HTERT RPE-1 (cell line): ENCODE data around the gene GLG1.
"Not testable (repeated sequence)": the region's sequence is repeated elsewhere in the genome, so short reads cannot be mapped to it uniquely, and the experiment has no call there.

ENCODE experiments used
- in situ Hi-C: fragments of 300-500 bp; cut with MboI; formaldehyde crosslinking; loops from 4 replicates; pipeline ENCODE4 v1.14.3; 2020; ENCODE audit warnings: low sequenced_read_pairs

Gene GLG1

GRCh38 chr16:74412775-74413390 lies 194.0 kb downstream of the GLG1 start:
- in situ Hi-C loops, result not testable (repeated sequence)

DNA sequence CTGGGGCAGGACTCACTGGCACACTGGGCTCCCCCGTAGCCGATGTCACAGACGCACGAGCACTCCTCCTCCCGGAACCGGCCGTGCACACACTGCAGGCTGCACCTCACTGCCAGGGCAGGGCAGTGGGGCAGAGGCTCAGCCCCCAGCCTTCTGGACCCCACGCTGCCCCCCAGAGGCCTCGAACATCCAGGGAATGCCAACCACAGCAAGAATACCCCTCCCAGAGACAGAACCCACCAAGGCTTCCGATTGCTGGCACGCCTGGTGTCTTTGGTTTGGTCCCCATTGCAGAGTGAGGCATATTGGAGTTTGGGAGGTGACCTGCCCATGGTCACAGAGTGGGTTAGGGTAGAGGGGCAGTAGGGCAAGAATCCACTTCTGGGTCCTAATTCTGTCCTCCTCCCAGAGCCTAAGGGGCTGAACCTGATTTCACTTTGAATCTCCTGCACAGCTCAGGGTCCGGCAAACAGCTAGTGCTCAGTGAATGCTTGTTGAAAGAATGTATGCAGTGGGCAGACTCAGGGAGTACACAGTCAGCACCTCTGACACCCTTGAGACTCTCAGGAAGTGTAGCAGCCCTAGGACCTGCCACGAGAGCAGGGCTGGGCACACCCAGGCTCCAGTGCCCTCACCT lies 194.7 kb downstream of the GLG1 start:
- in situ Hi-C loops, result not testable (repeated sequence)

DNA sequence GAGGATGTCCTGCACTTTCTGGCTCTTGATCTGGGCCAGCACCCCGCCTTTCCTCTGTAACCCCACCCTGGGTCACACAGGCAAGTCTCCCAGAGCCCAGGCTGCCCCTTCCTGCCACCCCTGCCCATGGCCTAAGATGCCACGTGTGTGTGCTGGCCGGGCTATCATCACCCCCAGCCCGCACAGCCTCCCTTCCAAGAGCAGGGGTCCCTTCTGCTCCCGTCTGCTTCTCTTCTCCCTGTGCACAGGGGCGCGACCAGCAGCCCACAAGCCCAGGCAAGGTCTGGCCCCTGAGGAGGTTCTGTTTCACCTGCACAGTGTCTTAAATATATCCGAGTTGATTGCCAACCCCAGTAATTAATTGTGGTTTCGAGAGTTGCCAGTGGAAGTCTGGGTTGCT lies 195.9 kb downstream of the GLG1 start:
- in situ Hi-C loops, result not testable (repeated sequence)

DNA sequence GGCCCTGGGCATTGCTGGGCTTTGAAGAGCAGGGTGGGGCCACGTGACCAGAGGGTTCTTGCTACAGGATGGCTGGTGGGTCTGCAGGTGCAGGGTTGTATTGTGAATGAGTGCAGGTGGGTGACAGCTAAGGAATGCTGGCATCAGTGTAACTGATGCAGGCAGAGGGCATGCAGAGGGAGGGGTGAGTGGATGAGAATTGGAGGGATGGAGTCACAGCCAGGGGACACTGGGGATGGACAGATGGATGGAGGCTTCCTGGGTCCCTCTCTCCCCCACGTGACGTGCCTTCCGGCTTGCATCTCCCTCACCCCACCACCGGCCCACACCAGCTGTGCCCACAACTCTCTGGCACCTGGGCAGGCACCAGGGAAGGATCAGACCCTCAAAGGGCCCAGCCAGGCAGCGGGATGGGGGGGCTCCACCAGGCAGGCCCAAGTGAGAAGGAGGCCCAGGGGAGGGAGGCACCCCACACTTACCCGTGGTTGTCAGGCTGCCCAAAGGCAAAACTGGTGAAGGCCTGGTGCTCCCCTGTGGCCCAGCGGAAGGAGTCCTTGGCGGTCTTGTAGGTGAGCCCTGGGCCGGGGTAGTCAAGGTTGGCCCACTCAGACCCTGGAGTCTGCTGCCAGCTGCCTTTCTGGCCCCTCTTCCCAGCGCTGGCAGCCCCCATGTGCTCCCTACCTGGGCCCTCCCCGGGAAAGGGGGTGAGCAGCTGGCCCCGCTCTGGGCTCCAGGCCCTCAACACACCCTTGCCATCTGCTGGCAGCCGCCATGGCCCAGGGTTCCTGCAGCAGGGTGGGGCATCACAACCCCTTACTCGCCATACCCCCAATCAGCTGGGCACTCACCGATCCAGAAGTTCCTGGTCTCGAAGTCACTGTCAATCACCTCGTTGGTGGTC lies 196.6 kb downstream of the GLG1 start:
- in situ Hi-C loops, result not testable (repeated sequence)

- in situ Hi-C loops, result not testable (repeated sequence)
These were observed 197.5 kb downstream of the GLG1 start for GRCh38 chr16:74409185-74409981.

- in situ Hi-C loops, result not testable (repeated sequence)
These were observed 199.6 kb downstream of the GLG1 start for GRCh38 chr16:74407362-74407705.

GRCh38 chr16:74406600-74407361 lies 200.1 kb downstream of the GLG1 start:
- in situ Hi-C loops, result not testable (repeated sequence)

DNA sequence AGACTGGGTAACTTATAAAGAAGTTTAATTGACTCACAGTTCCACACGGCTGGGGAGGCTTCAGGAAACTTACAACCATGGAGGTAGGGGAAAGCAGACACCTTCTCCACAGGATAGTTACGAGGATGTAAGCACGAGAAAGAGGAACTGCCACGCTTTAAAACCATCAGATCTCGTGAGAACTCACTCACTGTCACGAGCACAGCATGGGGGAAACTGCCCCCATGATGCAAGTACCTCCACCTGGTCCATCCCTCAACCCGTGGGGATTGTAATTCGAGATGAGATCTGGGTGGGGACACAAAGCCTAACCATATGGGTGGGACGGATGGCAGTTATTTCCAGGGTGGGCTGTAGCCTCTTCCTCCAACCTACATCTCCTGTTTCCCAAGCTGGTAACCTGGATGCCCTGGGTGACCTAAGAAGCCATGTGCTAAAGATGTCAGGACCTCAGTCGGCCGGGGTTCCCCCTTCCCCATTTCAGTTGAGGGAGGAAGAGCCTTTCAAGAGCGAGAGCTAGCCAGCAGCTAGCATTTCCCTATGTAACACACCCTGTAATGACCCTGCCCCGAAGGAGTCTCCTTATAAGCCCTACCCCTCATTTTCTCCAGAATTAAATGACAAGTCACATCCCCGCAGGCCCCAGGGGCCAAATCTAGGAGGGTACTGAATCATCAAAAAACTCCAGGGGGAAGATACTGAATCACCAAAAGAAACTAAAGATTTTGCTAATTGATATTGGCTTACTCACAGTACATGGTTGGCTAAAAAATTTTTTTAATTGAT lies 202.6 kb downstream of the GLG1 start:
- in situ Hi-C loops, result not testable (repeated sequence)

DNA sequence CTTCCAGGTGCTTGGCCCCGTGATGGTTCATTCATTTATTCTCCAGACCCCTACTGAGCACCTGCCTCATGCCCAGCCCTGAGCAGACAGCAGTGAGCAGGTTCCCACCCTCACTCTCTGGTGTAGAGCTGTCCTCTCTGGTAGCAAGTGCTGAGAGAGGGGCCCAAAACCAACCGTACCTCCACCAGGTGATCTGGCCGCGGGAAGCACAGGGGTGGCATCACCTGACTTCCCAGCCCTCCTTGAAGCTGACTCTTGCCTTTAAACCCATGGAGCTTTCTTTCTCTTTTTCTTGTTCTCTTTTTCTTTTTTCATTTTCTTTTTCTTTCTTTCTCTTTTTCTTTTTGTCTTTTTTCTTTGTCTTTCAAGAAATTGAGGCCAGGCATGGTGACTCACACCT lies 206.7 kb downstream of the GLG1 start:
- in situ Hi-C loops, result not testable (repeated sequence)

DNA sequence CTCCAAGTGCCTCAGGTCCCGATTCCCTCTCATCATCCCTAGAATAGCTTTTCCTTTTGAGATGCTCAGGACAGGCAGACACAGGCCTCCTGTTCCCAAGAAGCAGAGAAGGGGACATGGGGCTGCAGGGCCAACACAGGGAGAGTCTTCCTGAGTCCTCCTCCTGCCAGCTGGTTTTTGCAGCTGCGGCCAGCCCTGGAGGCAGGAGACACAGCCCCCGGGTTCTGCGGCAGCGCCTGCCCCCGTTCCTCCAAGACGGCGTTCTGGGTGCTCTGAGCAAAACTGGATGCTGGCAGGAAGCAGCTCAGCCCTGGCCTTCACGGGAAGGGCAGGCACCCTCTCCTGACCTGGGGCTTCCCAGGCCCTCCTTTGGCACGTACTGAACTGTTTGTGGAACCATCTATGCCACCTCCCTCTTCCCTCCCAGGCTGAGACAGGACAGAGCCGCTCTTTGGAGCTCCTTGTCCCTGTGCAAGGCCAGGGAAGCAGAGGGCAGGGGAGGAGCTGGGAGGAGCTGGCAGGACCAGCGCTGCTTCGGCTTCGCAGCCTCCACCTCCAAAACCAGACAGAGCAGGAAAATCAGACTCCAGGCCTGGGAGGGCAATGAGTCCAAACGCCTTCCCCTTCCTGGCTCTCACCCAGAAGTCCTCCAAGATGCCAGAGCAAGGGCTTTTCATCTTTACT lies 208.6 kb downstream of the GLG1 start:
- in situ Hi-C loops, result not testable (repeated sequence)
